GM12878 (cell line): ENCODE results near the gene CTNNBIP1. TPM values are rescaled to one million over a fixed set of nuclear protein-coding genes. Genes with fewer than 3 reads are reported as not detected.
A peak's percentile ranks its signal among the peaks of the same experiment; 100 is the strongest.

ENCODE experiments used
- ATAC-seq: fragments of 200-7000 bp; cut with Tn5 transposase; 3 replicates; pipeline ENCODE4 v1.9.1; 2020; ENCODE audit warnings: mild to moderate bottlenecking, moderate library complexity
- BruUV-seq: library from RNA; stranded (reverse); fragments of 400-500 nt; replicated peaks from 2 replicates; lab custom pipeline; 2021; lab: Mats Ljungman, UMichigan
- CTCF ChIA-PET: fragments of 300-600 bp; sonication (Branson Sonifier 250); formaldehyde crosslinking; extraction: SDS; loops from one replicate; lab custom pipeline; 2021; ENCODE audit warnings: inconsistent platforms; lab: Yijun Ruan, JAX
- POLR2A ChIA-PET: fragments of 350-600 bp; formaldehyde crosslinking; extraction: SDS; loops from one replicate; lab custom pipeline; 2021; ENCODE audit warnings: inconsistent platforms; lab: Charles Lee
- RAD21 ChIA-PET: fragments of 300-600 bp; sonication (Branson Sonifier 250); formaldehyde crosslinking; loops from one replicate; lab custom pipeline; 2023; ENCODE audit warnings: antibody characterized with exemption; ENCODE audit not compliant: unreplicated experiment; lab: Charles Lee
- SMC1A ChIA-PET: fragments of 300-600 bp; sonication (Branson Sonifier 250); formaldehyde crosslinking; loops from one replicate; lab custom pipeline; 2023; ENCODE audit not compliant: unreplicated experiment, uncharacterized antibody; lab: Charles Lee
- DNase-seq: peaks from one replicate; pipeline ENCODE4 v3.0.0-alpha.2; 2011; ENCODE audit warnings: low read depth, low spot score
- FAIRE-seq: peaks from 3 replicates; lab custom pipeline; 2011; peaks lifted over from hg19 to GRCh38; lab: Jason Lieb, UNC
- H2AFZ ChIP-seq: 2 replicates; pipeline ENCODE4 v1.6.0; 2011; ENCODE audit warnings: low read depth, low read length, control low read depth; ENCODE audit not compliant: control insufficient read depth
- H3K27ac ChIP-seq: 2 replicates; pipeline ENCODE4 v1.5.1; 2011; ENCODE audit warnings: control low read depth; ENCODE audit not compliant: control insufficient read depth, insufficient read depth
- H3K27me3 ChIP-seq, 2 experiments: replicated peaks in 1 of 2; 2 replicates each; pipeline versions ENCODE4 v1.6.0 to v1.6.1; 2011; ENCODE audit warnings: low read length in 1 of 2; ENCODE audit not compliant: control insufficient read depth in 2 of 2, insufficient read depth in 2 of 2
- H3K36me3 ChIP-seq, 2 experiments: 2 replicates each; pipeline ENCODE4 v1.5.1; 2011; ENCODE audit warnings: low read length in 1 of 2; ENCODE audit not compliant: control insufficient read depth in 2 of 2, insufficient read depth in 2 of 2
- H3K4me1 ChIP-seq: 2 replicates; pipeline ENCODE4 v1.6.1; 2011; ENCODE audit warnings: mild to moderate bottlenecking, low read length, moderate library complexity, mixed read lengths; ENCODE audit not compliant: control insufficient read depth, insufficient read depth
- H3K4me2 ChIP-seq: 2 replicates; pipeline ENCODE4 v1.6.0; 2011; ENCODE audit warnings: control low read depth; ENCODE audit not compliant: control insufficient read depth, insufficient read depth
- H3K4me3 ChIP-seq: fragments of 200-600 bp; sonication (generic); 2 replicates; pipeline ENCODE4 v1.5.1; 2016
- H3K79me2 ChIP-seq: 2 replicates; pipeline ENCODE4 v1.6.0; 2011; ENCODE audit warnings: low read length; ENCODE audit not compliant: control insufficient read depth, insufficient read depth
- H3K9ac ChIP-seq: 2 replicates; pipeline ENCODE4 v1.8.0; 2011; ENCODE audit warnings: low read length, control low read depth, mixed read lengths; ENCODE audit not compliant: control insufficient read depth, insufficient read depth
- H3K9me3 ChIP-seq: replicated peaks from 3 replicates; pipeline ENCODE4 v1.5.1; 2011; ENCODE audit warnings: mild to moderate bottlenecking, low read length; ENCODE audit not compliant: control insufficient read depth, insufficient read depth
- H4K20me1 ChIP-seq: 2 replicates; pipeline ENCODE4 v1.6.0; 2011; ENCODE audit not compliant: control insufficient read depth, insufficient read depth
- SRF ChIP-seq, 2 experiments: IDR thresholded peaks; 2 replicates each; pipeline ENCODE4 v1.6.1; 2011; ENCODE audit warnings: low read depth in 2 of 2, low read length in 2 of 2, mild to moderate bottlenecking in 1 of 2, moderate library complexity in 1 of 2
- WGBS: methylation state at CpG from one replicate; pipeline ENCODE4 v1.1.6; 2016; ENCODE audit warnings: low lambda C conversion rate; ENCODE audit not compliant: insufficient replicate concordance, insufficient coverage; ENCODE audit errors: missing lambda C conversion rate; 5-methylcytosine and 5-hydroxymethylcytosine counted together
- in situ Hi-C: fragments of 300-500 bp; cut with MboI; formaldehyde crosslinking; loops from 9 replicates; pipeline ENCODE4 v1.14.3; 2018; ENCODE audit warnings: mixed read lengths
- intact Hi-C: fragments of 100-400 bp; cut with micrococcal nuclease; formaldehyde crosslinking; loops from one replicate; pipeline ENCODE4 v1.14.2; 2022; ENCODE audit not compliant: unreplicated experiment
- polyA plus RNA-seq, 11 experiments: library from polyadenylated mRNA; depleted of rRNA in 4 of 11; unstranded in 6 of 11; stranded (reverse) in 5 of 11; fragments of >200 nt; fragmentation: Nextera tagmentation in 4 of 11; fragmentation: Illumina TruSeq in 1 of 11; extraction: Ambion mirVana in 4 of 11; extraction: Trizol in 1 of 11; gene quantifications; 1 replicate in 1 of 11; 2 replicates in 10 of 11; pipeline versions ENCODE4 v1.2.1 to v1.2.3, GENCODE V29; 2011 to 2016; ENCODE audit warnings: inconsistent platforms in 2 of 11, missing spikeins in 2 of 11, low read depth in 1 of 11
- total RNA-seq, 4 experiments: library from RNA; depleted of rRNA in 3 of 4; stranded (reverse); fragments of >200 nt in 3 of 4; fragmentation: Illumina TruSeq in 1 of 4; extraction: Trizol in 1 of 4; gene quantifications; 2 replicates each; pipeline versions ENCODE4 v1.2.1 to v1.2.3, GENCODE V29; 2013 to 2021
- TF ChIP-seq, protein P1 (sequence below), 3 experiments: IDR thresholded peaks in 2 of 3; conservative IDR thresholded peaks in 1 of 3; 2 replicates each; pipeline ENCODE4 v1.5.1; 2011; ENCODE audit warnings: low read depth in 3 of 3, low read length in 3 of 3, mild to moderate bottlenecking in 3 of 3, control low read depth in 2 of 3, moderate library complexity in 2 of 3, inconsistent platforms in 1 of 3, mixed read lengths in 1 of 3; ENCODE audit not compliant: control insufficient read depth in 2 of 3, insufficient read depth in 1 of 3; ENCODE audit errors: extremely low read depth in 1 of 3

CTNNBIP1 gene
- total and polyA plus RNA-seq, 10 of the 15 experiments (the other 5 are each of a cell fraction or from before 2014, with no cell fraction given): 0.42 to 31.8 (median 10.8) TPM

DNA sequence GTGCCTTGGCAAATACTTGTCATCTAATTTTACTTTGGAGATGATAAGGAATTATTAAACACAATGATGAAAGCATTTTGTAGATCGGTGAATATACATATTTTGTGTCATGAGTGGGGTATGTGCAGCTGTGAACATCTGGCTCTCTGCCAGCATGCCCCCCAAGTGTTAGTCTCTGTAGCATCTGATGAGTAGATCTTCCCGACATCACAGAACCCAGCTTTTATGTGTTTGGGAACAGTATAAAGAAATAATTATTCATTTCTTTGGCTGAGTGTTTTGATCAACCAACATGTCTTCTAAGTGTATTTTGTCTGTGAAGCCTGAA, 4.5 kb upstream of the CTNNBIP1 start:
- Histone ChIP-seq H3K27me3 (no peaks in the 10 kb centered on the region), H3K36me3 (no peaks in the 10 kb centered on the region), H3K79me2 (peaks cover under 1% of the 10 kb centered on the region; the same call in 1 of the 2 replicates), H4K20me1 (no peaks in the 10 kb centered on the region), H3K4me1 (peaks cover 4% of the 10 kb centered on the region), H3K9me3 (no peaks in the 10 kb centered on the region), H2AFZ (no peak overlapping the region), H3K27ac (no peak overlapping the region), H3K4me2 (no peak overlapping the region), H3K9ac (no peak overlapping the region), H3K4me3 (no peak overlapping the region)
- CTCF ChIA-PET: interaction anchor here (1.2 to 2.3 kb wide), 8 partner anchors 23 to 419 kb away, joined by 3 to 15 read pairs (median 4); no protein-coding TSS in a partner anchor
- FAIRE-seq: no peak
- WGBS: 68% methylated on average over 2 of the region's 2 CpGs
- in situ Hi-C loops: no loop called here
- TF ChIP-seq SRF (IDR thresholded peaks at IDR 0.05; ENCODE audit: low read depth in 2 of 2, low read length in 2 of 2): no peak
- TF ChIP-seq, protein P1, sequence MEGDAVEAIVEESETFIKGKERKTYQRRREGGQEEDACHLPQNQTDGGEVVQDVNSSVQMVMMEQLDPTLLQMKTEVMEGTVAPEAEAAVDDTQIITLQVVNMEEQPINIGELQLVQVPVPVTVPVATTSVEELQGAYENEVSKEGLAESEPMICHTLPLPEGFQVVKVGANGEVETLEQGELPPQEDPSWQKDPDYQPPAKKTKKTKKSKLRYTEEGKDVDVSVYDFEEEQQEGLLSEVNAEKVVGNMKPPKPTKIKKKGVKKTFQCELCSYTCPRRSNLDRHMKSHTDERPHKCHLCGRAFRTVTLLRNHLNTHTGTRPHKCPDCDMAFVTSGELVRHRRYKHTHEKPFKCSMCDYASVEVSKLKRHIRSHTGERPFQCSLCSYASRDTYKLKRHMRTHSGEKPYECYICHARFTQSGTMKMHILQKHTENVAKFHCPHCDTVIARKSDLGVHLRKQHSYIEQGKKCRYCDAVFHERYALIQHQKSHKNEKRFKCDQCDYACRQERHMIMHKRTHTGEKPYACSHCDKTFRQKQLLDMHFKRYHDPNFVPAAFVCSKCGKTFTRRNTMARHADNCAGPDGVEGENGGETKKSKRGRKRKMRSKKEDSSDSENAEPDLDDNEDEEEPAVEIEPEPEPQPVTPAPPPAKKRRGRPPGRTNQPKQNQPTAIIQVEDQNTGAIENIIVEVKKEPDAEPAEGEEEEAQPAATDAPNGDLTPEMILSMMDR (IDR thresholded peaks at IDR 0.05 in 2 of 3, conservative IDR thresholded peaks at IDR 0.05 in 1 of 3; ENCODE audit: control insufficient read depth in 2 of 3, extremely low read depth in 1 of 3, insufficient read depth in 1 of 3, low read depth in 3 of 3, low read length in 3 of 3): 0 out of 6 replicates have a peak, but pooled peaks of 1 of the 3 experiments have one; percentile 17
- POLR2A ChIA-PET: interaction anchor here (0.7 kb wide), 2 partner anchors 14 to 506 kb away, joined by 3 to 4 read pairs; no protein-coding TSS in a partner anchor
- SMC1A ChIA-PET: interaction anchor here (0.9 to 1.2 kb wide), 4 partner anchors 10 to 298 kb away, joined by 3 to 5 read pairs (median 4); no protein-coding TSS in a partner anchor
- RAD21 ChIA-PET: interaction anchor here (0.9 to 1.1 kb wide), 3 partner anchors 37 to 130 kb away, joined by 3 to 6 read pairs (median 3); no protein-coding TSS in a partner anchor
- no peak for ATAC-seq
- DNase-seq: no peak
- intact Hi-C loops: no loop called here
- BruUV-seq: no TSS peak
